Right atrium auricular region (tissue), 2 donors: ENCODE measurements around the gene HORMAD2. TPM values are rescaled to one million over a fixed set of nuclear protein-coding genes. Genes with fewer than 3 reads are reported as not detected.

Experiments
- DNase-seq: peaks from one replicate; pipeline ENCODE4 v3.0.0-alpha.2; 2019; ENCODE audit warnings: low spot score
- H3K27ac ChIP-seq, 2 donors: fragments of 200-600 bp; sonication (generic); 1 replicate in 1 of 2; 2 replicates in 1 of 2; pipeline ENCODE4 v1.5.1; 2016 to 2019
- H3K27me3 ChIP-seq, 2 donors: fragments of 200-600 bp; sonication (generic); one replicate each; pipeline versions ENCODE4 v1.5.1 to v1.6.0; 2017 to 2019
- H3K36me3 ChIP-seq: fragments of 200-600 bp; sonication (generic); one replicate; pipeline ENCODE4 v1.5.1; 2016
- H3K4me1 ChIP-seq, 2 donors: fragments of 200-600 bp; sonication (generic); one replicate each; pipeline versions ENCODE4 v1.5.1 to v1.6.0; 2017 to 2019
- H3K4me3 ChIP-seq, 2 donors: fragments of 200-600 bp; sonication (generic); 1 replicate in 1 of 2; 2 replicates in 1 of 2; pipeline ENCODE4 v1.5.1; 2017 to 2019; ENCODE audit warnings: mild to moderate bottlenecking in 1 of 2, moderate library complexity in 1 of 2
- H3K9me3 ChIP-seq, 2 donors: fragments of 200-600 bp; sonication (generic); one replicate each; pipeline ENCODE4 v1.5.1; 2019
- total RNA-seq, 2 donors: library from RNA; depleted of rRNA; stranded (reverse); fragments of >200 nt; gene quantifications; one replicate each; pipeline ENCODE4 v1.1.0, GENCODE V29; 2016
- TF ChIP-seq, protein P1 (sequence below), 2 donors: fragments of 200-600 bp; sonication (generic); IDR thresholded peaks; one replicate each; pipeline ENCODE4 v1.5.1; 2019; ENCODE audit warnings: antibody characterized with exemption in 2 of 2

HORMAD2 gene
- total RNA-seq, 2 donors from 2014 or later: not detected

DNA sequence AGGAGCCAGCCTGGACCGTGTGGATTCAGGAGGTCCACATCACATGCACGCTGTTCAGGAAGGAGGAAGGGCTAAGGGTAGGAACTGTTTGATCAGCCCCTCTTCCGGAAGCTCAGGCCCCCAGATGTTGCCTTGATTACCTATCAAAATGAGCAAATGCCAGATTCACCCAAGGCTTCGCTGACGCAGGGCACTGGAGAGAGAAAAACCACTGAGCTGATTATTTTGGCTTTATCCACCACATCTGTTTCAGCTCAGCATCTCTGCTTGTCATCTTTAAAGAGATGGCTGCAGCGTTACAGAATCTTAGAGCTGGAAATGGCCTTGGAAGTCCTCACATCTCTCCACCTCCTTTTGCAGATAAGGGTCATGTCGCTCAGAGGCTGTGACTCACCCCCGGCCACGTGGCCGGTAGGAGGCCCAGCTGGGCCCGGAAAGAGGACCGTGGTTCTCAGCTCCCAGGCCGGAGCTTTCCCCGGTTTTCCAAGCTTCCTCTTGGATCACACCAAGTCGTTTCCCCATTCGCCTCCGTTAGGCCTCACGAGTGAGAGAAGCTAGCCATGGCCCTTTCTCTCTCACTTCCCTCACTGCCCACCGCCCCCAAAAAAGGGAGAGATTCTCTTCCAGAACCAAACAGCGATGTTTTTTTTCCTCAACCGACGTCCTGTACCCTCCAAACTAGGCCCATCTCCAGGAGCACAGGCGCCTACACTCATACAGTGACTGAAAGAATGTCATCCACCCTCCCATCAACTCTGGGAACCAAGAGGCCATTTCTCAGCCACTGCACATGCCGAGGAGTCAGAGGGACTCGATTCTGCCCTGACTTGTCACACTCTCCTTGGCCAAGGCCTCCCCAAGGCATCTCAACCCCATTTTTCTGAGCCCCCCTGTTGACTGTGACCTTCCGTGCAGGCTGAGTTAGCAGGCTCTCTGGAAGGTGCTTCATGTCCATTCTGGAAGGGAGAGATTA lies 128.7 kb downstream of the HORMAD2 start:
- peak overlapping the region; percentile 63 to 87 for H3K27ac ChIP-seq
- no peaks in the 10 kb centered on the region for H3K36me3 ChIP-seq
- H3K9me3 ChIP-seq: no peaks in the 10 kb centered on the region
- no peak overlapping the region for H3K4me3 ChIP-seq
- H3K27me3 ChIP-seq: no peaks in the 10 kb centered on the region
- TF ChIP-seq, protein P1, sequence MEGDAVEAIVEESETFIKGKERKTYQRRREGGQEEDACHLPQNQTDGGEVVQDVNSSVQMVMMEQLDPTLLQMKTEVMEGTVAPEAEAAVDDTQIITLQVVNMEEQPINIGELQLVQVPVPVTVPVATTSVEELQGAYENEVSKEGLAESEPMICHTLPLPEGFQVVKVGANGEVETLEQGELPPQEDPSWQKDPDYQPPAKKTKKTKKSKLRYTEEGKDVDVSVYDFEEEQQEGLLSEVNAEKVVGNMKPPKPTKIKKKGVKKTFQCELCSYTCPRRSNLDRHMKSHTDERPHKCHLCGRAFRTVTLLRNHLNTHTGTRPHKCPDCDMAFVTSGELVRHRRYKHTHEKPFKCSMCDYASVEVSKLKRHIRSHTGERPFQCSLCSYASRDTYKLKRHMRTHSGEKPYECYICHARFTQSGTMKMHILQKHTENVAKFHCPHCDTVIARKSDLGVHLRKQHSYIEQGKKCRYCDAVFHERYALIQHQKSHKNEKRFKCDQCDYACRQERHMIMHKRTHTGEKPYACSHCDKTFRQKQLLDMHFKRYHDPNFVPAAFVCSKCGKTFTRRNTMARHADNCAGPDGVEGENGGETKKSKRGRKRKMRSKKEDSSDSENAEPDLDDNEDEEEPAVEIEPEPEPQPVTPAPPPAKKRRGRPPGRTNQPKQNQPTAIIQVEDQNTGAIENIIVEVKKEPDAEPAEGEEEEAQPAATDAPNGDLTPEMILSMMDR (IDR thresholded peaks at IDR 0.05): no peak
- peaks cover 0 to 51% of the 10 kb centered on the region in 2 donors for H3K4me1 ChIP-seq
- peak; percentile 87 for DNase-seq

DNA sequence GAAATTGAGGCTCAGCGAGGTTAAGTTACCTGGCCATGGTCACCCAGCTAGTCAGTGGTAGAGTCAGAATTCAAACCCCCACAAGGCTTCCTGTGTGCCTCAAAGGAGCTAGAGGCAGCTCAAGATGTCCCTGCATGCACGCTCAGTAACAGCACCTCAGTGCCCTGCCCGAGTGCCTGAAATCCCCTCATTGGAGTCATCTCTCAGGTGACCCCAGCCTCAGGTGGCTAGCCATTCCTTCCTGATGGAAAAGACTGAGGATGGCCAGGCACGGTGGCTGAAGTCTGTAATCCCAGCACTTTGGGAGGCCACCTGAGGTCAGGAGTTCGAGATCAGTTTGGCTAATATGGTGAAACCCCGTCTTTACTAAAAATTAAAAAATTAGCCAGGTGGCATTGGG lies 129.4 kb downstream of the HORMAD2 start:
- Histone ChIP-seq H3K9me3 (no peaks in the 10 kb centered on the region), H3K4me3 (no peak overlapping the region), H3K4me1 (peaks cover 0 to 47% of the 10 kb centered on the region in 2 donors), H3K27ac (peak overlapping the region; percentile 63 to 87), H3K36me3 (no peaks in the 10 kb centered on the region), H3K27me3 (no peaks in the 10 kb centered on the region)
- DNase-seq: no peak
- TF ChIP-seq, protein P1 (IDR thresholded peaks at IDR 0.05): no peak

DNA sequence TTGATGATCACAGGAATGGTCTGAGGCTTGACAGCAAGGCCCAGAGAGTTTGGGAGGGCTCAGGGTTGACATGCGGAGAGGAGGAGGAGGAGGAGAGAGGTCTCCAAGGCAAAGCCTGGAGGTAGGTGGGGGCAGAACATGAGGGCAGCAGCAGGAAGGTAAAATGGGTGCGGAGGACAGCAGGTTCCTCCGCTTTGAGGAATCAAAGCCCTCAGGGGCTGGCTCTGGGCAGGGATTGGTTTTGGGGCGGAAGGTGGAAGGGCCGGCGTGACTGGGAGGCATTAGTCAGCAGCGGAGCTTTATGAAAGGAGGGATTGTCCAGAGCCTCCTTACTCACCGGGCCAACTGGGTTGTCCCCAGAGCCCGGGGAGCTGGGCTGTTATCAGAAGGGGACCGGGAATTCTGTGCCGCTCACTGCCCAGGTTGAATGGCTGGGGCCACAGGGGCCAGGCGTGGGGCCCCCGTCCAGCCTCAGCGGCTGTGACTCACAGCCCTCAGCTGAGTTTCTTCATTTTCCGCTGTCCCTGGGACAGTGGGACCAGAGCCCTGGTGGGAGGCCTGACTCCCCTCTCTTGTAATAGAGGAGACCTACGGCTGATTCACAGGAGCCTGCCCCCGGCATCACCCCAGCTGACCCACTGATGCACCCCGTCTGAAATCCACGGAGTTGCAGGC lies 130.1 kb downstream of the HORMAD2 start:
- Histone ChIP-seq H3K4me1 (peaks cover 0 to 40% of the 10 kb centered on the region in 2 donors), H3K27me3 (no peaks in the 10 kb centered on the region), H3K36me3 (no peaks in the 10 kb centered on the region), H3K27ac (no peak overlapping the region), H3K9me3 (no peaks in the 10 kb centered on the region), H3K4me3 (no peak overlapping the region)
- no peak for DNase-seq
- TF ChIP-seq, protein P1 (IDR thresholded peaks at IDR 0.05): no peak

DNA sequence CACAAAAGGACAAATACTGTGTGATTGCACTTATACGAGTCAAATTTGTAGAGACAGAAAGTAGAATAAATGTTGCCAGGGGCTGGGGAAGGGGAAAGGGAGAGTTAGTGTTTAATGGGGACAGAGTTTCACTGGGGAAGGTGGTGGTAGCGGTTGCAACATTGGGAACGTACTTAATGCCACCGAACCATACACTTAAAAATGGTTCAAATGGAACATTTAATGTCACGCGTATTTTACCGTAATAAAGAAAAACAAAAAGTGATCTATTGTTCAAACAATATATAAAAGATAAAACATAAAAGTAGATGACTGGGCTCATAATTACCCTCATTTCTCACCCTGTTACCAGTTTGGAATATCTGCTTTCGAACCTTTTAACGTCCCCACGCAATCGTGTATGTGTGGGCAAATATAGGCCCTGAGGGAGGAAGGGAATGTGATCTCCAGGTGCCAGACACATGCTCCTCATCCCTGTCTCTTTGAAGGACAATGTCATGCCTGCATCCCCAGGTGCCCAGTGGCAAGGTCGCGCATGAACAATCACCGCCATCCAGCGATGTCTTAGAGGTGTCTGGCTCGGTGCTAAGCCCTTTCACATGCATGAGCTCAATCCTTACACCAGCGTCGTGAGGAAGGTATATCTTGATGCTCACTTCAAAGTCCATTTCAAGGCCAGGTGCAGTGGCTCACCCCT lies 131.0 kb downstream of the HORMAD2 start:
- TF ChIP-seq, protein P1 (IDR thresholded peaks at IDR 0.05): no peak
- H3K4me3 ChIP-seq: no peak overlapping the region
- no peaks in the 10 kb centered on the region for H3K9me3 ChIP-seq
- H3K4me1 ChIP-seq: peaks cover 0 to 35% of the 10 kb centered on the region in 2 donors
- DNase-seq: no peak
- H3K27me3 ChIP-seq: no peaks in the 10 kb centered on the region
- H3K27ac ChIP-seq: no peak overlapping the region
- H3K36me3 ChIP-seq: no peaks in the 10 kb centered on the region

DNA sequence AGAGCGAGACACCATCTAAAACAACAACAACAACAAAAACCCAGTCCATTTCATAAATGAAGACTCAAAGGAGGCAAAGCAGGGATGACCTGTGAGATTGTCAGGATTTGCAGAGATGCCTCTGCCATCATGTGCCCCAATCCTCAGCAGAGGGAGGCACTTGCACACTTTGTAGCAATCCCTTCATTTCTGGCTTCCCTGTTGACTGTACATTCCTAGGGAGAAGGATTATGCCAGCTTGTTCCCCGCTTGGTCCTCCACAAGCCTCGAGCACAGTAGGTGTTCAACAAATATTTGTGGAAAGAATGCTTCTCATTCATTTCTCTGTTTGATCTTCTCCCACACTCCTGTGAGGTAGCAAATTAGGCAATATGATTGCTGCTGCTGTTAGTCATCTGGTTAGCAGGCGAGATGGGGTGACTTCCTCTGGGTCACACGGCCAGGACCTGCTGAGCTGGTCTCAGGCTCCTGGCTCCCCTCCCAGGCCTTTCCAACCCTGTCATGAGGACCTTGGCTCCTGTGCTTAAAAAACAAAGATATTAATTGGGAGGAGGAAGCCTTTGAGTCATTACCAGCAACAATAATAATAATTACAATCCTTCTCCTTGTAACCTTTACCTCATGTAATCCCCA lies 132.2 kb downstream of the HORMAD2 start:
- Histone ChIP-seq H3K36me3 (no peaks in the 10 kb centered on the region), H3K27ac (no peak overlapping the region), H3K27me3 (no peaks in the 10 kb centered on the region), H3K4me3 (no peak overlapping the region), H3K4me1 (peaks cover 0 to 23% of the 10 kb centered on the region in 2 donors), H3K9me3 (no peaks in the 10 kb centered on the region)
- TF ChIP-seq, protein P1 (IDR thresholded peaks at IDR 0.05): no peak
- DNase-seq: peak; percentile 80
